Measurements from ENCODE around the gene PON1.

The PON1 gene

GRCh38 chr7:95304990-95305389 is 19.3 kb downstream of the PON1 start:
- no peak for TF ChIP-seq CTCF (IDR thresholded peaks at IDR 0.05; ENCODE audit: low read depth, low read length, missing control alignments)
- DNase-seq (ENCODE audit: extremely low read depth, low read depth) = no peak
- H3K4me3 ChIP-seq (replicated peaks; ENCODE audit: low read depth, low read length) = no peak overlapping the region

GRCh38 chr7:95303013-95303905 is 21.1 kb downstream of the PON1 start:
- H3K4me3 ChIP-seq (replicated peaks; ENCODE audit: low read depth, low read length) = no peak overlapping the region
- TF ChIP-seq CTCF (IDR thresholded peaks at IDR 0.05; ENCODE audit: low read depth, low read length, missing control alignments) = no peak
- no peak for DNase-seq (ENCODE audit: extremely low read depth, low read depth)

GRCh38 chr7:95298091-95298490 is 26.2 kb downstream of the PON1 start:
- no peak for DNase-seq (ENCODE audit: extremely low read depth, low read depth)
- no peak for TF ChIP-seq CTCF (IDR thresholded peaks at IDR 0.05; ENCODE audit: low read depth, low read length, missing control alignments)
- no peak overlapping the region for H3K4me3 ChIP-seq (replicated peaks; ENCODE audit: low read depth, low read length)

DNA sequence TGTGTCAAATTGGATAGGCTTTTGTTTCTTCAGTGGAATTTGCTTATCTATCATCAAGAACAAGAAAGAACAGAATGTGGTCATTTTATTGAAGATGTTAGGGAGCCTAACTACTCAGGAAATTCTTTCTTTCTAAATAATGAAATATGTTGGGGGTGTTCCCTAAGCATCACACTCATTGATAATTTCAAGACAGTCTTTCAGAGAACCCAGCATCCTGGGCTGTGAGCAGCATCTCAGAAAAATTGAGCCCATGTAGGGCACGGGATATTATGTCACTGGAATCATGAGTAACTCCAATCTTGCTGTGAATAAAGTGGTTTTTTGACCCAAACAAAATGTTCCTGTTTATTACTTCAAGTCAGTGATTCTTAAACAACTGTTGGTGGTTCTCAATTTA is 27.3 kb downstream of the PON1 start:
- TF ChIP-seq CTCF (IDR thresholded peaks at IDR 0.05; ENCODE audit: low read depth, low read length, missing control alignments) = no peak
- DNase-seq (ENCODE audit: extremely low read depth, low read depth) = no peak
- no peak overlapping the region for H3K4me3 ChIP-seq (replicated peaks; ENCODE audit: low read depth, low read length)

DNA sequence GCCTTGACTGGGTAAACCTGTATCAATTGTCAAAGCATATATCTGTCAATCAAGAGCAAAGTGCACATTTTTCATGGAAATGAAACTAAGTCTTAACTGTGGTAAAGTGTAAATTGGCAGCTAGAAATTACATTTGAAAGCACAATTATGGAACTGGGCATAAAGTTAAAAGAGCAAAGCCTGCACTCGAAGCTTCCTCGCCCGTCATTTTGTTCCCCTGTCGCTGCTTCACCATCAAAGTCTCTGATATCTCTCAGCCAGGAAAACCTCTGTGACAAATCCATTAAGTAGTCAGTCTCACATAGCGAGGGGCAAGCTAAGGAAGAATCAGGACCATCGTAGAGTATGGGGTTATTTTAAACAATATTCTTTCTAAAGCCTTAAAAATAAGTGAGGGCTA is 27.9 kb downstream of the PON1 start:
- no peak for DNase-seq (ENCODE audit: extremely low read depth, low read depth)
- TF ChIP-seq CTCF (IDR thresholded peaks at IDR 0.05; ENCODE audit: low read depth, low read length, missing control alignments) = no peak

GRCh38 chr7:95295397-95295796 is 28.9 kb downstream of the PON1 start:
- DNase-seq (ENCODE audit: extremely low read depth, low read depth) = no peak
- TF ChIP-seq CTCF (IDR thresholded peaks at IDR 0.05; ENCODE audit: low read depth, low read length, missing control alignments) = no peak

More for the DNA sequence above, 27.9 kb downstream of the PON1 start:
- H3K4me3 ChIP-seq (replicated peaks; ENCODE audit: low read depth, low read length) = no peak overlapping the region

More at GRCh38 chr7:95295397-95295796, 28.9 kb downstream of the PON1 start:
- no peak overlapping the region for H3K4me3 ChIP-seq (replicated peaks; ENCODE audit: low read depth, low read length)

Measured in HFF-Myc (cell line).